Measurements from ENCODE around the gene MECP2.

DNA sequence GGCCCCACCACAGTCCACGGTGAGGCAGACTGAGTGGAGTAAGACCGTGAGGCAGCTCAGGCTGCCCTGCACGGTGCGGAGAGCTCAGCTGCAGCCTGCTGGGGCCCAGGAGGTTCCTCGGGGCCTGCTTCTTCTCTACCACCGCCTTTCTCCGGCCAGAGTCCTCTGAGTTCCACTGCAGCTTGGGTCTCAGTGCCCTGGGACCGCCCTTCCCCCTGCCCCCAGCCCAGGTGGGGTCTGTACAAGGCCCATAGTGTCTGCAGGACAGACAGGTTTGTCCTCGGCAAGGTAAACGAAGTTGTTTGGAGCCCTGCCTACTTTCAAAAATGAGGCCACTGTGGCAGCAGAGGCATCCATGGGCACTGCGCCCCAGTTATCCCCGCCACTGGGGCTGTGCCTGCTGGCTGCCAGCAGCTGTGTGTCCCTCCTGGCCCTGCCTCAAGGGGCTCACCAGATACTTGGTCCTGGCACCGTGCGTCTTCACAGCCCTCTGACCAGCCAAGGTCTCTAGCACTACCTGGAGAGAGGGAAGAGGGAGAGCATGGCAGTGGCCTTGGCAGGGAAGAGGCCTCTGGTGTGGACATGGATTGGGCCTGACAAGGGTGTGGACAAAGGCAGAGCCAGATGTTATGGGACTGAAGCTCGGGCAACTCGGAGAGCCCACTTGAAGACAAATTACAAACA, 81.8 kb downstream of the MECP2 start:
- TF ChIP-seq, protein P1, sequence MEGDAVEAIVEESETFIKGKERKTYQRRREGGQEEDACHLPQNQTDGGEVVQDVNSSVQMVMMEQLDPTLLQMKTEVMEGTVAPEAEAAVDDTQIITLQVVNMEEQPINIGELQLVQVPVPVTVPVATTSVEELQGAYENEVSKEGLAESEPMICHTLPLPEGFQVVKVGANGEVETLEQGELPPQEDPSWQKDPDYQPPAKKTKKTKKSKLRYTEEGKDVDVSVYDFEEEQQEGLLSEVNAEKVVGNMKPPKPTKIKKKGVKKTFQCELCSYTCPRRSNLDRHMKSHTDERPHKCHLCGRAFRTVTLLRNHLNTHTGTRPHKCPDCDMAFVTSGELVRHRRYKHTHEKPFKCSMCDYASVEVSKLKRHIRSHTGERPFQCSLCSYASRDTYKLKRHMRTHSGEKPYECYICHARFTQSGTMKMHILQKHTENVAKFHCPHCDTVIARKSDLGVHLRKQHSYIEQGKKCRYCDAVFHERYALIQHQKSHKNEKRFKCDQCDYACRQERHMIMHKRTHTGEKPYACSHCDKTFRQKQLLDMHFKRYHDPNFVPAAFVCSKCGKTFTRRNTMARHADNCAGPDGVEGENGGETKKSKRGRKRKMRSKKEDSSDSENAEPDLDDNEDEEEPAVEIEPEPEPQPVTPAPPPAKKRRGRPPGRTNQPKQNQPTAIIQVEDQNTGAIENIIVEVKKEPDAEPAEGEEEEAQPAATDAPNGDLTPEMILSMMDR (IDR thresholded peaks at IDR 0.05; ENCODE audit: low read depth, low read length) = no peak
- TF ChIP-seq EZH2phosphoT487 (IDR thresholded peaks at IDR 0.05; ENCODE audit: low read depth) = no peak

Measured in OCI-LY3 (cell line).